Activated T-helper 1 cell treated with anti-CD3 and anti-CD28 coated beads, Interleukin-12 subunit alpha, Interleukin-12 subunit beta, Interleukin-2, Interleukin-4 antibody, amounts not matched to agents 30 ng/mL and 10 ng/mL and 1 ng/mL, durations not matched to agents 14 hours and 24 hours and 36 hours (primary cell): ENCODE measurements around the gene LRRK1. TPM values are rescaled to one million over a fixed set of nuclear protein-coding genes. Genes with fewer than 3 reads are reported as not detected.

Source experiments
- DNase-seq: peaks from one replicate; pipeline ENCODE4 v3.0.0; 2021; ENCODE audit warnings: low spot score
- H3K27ac Mint-ChIP-seq: one replicate; pipeline ENCODE4 v1.8.0; 2021; ENCODE audit warnings: mild to moderate bottlenecking, mixed read lengths
- H3K27me3 Mint-ChIP-seq: one replicate; pipeline ENCODE4 v1.8.0; 2022; ENCODE audit warnings: mild to moderate bottlenecking, moderate library complexity, mixed read lengths; ENCODE audit not compliant: insufficient read depth
- H3K36me3 Mint-ChIP-seq: one replicate; pipeline ENCODE4 v1.8.0; 2021; ENCODE audit warnings: low read depth, mixed read lengths
- H3K4me1 Mint-ChIP-seq: one replicate; pipeline ENCODE4 v1.8.0; 2021; ENCODE audit warnings: low read depth, mixed read lengths
- H3K4me3 Mint-ChIP-seq: one replicate; pipeline ENCODE4 v1.8.0; 2021; ENCODE audit warnings: mild to moderate bottlenecking, moderate library complexity, mixed read lengths
- H3K9me3 Mint-ChIP-seq: one replicate; pipeline ENCODE4 v1.8.0; 2021; ENCODE audit warnings: mixed read lengths
- intact Hi-C: fragments of 100-400 bp; cut with micrococcal nuclease; formaldehyde crosslinking; loops from one replicate; pipeline ENCODE4 v1.15.1; 2024
- total RNA-seq: library from RNA; stranded (reverse); gene quantifications from 2 replicates; pipeline ENCODE4 v1.2.3, GENCODE V29; 2022

Gene LRRK1
- total RNA-seq, 1 donor from 2014 or later: 1.9 TPM

DNA sequence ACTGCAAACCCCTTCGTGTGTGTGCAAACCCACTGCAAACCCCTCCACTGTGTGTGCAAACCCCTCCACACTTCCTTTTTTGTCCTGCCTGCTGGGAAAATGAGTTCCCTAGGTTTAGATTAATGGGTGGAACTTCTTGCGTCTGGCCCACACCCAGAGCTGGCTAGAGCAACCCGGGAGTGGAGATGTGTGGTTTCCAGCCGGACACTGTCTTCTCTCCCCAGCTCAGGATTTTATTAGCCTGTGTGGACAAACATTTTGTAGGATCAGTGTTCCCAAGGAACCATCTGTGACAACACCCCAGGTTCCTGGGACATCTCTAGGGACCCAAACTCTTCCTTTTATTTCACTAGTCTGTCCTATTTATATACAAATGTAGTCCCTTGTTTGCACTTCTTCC lies 9.6 kb upstream of the LRRK1 start:
- DNase-seq: no peak
- Mint-ChIP-seq H3K9me3 (no peaks in the 10 kb centered on the region), H3K4me3 (no peak overlapping the region), H3K36me3 (no peaks in the 10 kb centered on the region), H3K27me3 (peaks cover 17% of the 10 kb centered on the region), H3K4me1 (no peaks in the 10 kb centered on the region), H3K27ac (no peak overlapping the region)
- intact Hi-C loops: no loop called here

GRCh38 chr15:100909989-100910955 lies 8.9 kb upstream of the LRRK1 start:
- Mint-ChIP-seq H3K4me3 (no peak overlapping the region), H3K36me3 (no peaks in the 10 kb centered on the region), H3K27ac (no peak overlapping the region), H3K4me1 (no peaks in the 10 kb centered on the region), H3K9me3 (no peaks in the 10 kb centered on the region), H3K27me3 (peaks cover 17% of the 10 kb centered on the region)
- no peak for DNase-seq
- intact Hi-C loops: no loop called here

DNA sequence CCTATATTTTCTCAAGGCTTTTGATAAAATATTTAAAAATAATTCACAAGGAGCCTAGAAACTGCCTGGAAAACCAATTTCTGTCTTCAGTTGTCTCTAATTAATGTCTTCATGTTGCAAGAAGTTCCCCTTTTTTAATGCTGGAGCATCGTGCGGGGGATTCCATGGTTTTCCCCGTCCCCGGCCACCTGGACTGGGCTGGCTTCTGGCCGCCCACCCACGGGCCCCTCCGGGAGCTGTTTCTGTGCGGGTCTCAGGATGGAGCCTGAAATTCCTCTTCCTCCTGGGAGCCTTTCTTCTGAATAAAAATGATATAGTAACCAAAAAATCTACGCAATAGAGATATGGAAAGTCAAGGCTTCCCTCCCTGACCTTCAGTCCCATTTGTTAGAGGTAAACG lies 8.1 kb upstream of the LRRK1 start:
- H3K4me3 Mint-ChIP-seq: no peak overlapping the region
- no peak overlapping the region for H3K27ac Mint-ChIP-seq
- DNase-seq: no peak
- peaks cover 17% of the 10 kb centered on the region for H3K27me3 Mint-ChIP-seq
- no peaks in the 10 kb centered on the region for H3K9me3 Mint-ChIP-seq
- no peaks in the 10 kb centered on the region for H3K36me3 Mint-ChIP-seq
- no peaks in the 10 kb centered on the region for H3K4me1 Mint-ChIP-seq
- intact Hi-C loops: no loop called here

- Mint-ChIP-seq H3K4me1 (peaks cover 6% of the 10 kb centered on the region), H3K27me3 (peaks cover 39% of the 10 kb centered on the region), H3K36me3 (no peaks in the 10 kb centered on the region), H3K4me3 (no peak overlapping the region), H3K9me3 (no peaks in the 10 kb centered on the region), H3K27ac (no peak overlapping the region)
- intact Hi-C loops: no loop called here
- no peak for DNase-seq
Measured at GRCh38 chr15:100913961-100914360, 5.2 kb upstream of the LRRK1 start.

GRCh38 chr15:100914876-100915275 lies 4.3 kb upstream of the LRRK1 start:
- Mint-ChIP-seq H3K27ac (no peak overlapping the region), H3K27me3 (peaks cover 39% of the 10 kb centered on the region), H3K4me1 (peaks cover 6% of the 10 kb centered on the region), H3K36me3 (no peaks in the 10 kb centered on the region), H3K9me3 (no peaks in the 10 kb centered on the region), H3K4me3 (no peak overlapping the region)
- DNase-seq: no peak
- intact Hi-C loops: loop anchor here (5.0 kb wide), 2 partner anchors 288 to 362 kb away; partner anchors contain the start of gene SELENOS

DNA sequence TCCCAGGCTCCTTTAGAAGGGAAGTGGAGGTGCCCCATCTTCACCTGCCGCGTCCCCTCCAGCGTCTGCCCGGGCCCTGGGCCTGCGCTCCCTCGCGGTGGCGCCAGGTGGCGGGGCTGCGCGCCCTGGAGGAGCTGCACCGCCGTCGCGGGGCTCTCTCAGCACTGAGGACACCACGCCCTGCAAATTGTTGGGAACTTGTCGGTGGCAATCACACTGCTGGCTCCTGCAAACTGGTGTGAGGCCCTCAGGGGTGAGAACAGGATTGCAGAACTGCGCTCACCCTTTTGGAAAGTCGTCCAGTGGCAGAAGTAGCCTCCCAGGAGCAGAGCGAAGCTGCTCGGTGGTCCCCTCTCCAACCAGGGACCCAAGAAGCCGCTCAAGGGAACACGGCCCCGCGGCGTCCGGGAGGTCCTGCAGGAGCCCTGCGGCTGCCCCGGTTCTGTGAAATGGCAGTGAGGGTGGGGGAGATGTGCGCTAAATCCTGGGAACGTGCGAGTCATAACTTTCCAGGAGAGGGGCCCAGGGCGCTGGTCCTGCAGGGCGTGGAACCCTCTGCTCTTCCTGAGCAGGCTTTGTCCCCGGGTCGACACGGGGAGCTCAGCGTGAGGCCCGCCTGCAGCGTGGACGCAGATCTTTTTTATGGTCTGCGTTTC lies 995 bp upstream of the LRRK1 start:
- Mint-ChIP-seq H3K27ac (no peak overlapping the region), H3K9me3 (no peaks in the 10 kb centered on the region), H3K4me1 (peaks cover 17% of the 10 kb centered on the region), H3K27me3 (peaks cover 55% of the 10 kb centered on the region), H3K4me3 (peak overlapping the region; percentile 83), H3K36me3 (no peaks in the 10 kb centered on the region)
- intact Hi-C loops: loop anchor here (1.0 to 5.0 kb wide), 4 partner anchors 89 to 359 kb away; partner anchors contain the start of genes CHSY1 and SELENOS
- DNase-seq: peak; percentile 64

DNA sequence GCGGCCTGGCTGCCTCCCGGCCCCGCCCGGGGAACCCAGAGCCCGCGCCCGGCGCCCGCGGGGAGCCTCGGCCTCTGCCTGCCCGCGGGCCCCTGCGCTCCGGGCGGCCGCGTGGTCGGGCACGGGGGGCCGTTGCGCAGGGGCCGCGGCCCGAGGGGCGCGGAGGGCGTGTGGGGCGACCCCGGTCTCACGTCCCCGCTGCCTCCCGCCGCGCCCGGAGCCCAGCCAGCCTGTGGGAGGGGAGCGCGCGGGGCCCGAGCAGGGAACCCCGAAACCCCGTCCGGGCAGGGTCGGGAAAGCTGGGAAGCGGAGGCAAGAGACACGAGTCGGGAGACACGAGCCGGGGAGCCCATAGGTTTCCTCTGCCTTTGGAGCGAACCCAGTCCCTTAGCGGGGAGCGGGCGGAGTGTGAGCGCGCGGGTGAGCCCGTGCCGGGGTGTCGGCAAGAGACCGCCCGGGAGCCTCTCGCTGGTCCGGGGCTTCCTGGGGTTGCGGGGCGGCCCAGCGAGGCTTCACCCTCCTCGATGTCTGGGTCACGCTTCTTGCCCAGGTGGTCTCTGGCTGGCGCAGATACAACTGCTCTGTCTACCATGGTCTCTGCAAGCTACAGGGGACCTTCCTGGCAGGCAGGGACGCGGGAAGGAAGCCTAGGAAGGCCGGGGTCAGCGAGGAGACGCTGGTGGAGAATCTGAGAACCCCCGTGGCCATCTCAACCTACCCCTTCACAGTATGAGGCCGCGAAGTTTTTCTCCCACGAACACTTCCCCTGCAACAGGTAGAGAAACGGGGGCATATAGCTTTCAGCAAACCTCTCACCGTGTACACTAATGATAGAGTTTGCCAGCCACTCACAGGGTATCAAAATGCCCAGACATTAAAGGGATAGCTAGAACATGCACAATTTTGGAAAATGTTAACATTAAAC lies 586 bp downstream of the LRRK1 start:
- no peak overlapping the region for H3K27ac Mint-ChIP-seq
- no peaks in the 10 kb centered on the region for H3K9me3 Mint-ChIP-seq
- DNase-seq: no peak
- intact Hi-C loops: loop anchor here (2.0 to 5.0 kb wide), 3 partner anchors 292 to 358 kb away; partner anchors contain the start of genes CHSY1 and SELENOS
- H3K4me1 Mint-ChIP-seq: peaks cover 17% of the 10 kb centered on the region
- H3K27me3 Mint-ChIP-seq: peaks cover 59% of the 10 kb centered on the region
- peak overlapping the region; percentile 76 for H3K4me3 Mint-ChIP-seq
- H3K36me3 Mint-ChIP-seq: no peaks in the 10 kb centered on the region

GRCh38 chr15:100920516-100921135 lies 1.5 kb downstream of the LRRK1 start:
- Mint-ChIP-seq H3K27ac (no peak overlapping the region), H3K27me3 (peaks cover 59% of the 10 kb centered on the region), H3K36me3 (no peaks in the 10 kb centered on the region), H3K4me3 (peak overlapping the region; percentile 76), H3K9me3 (no peaks in the 10 kb centered on the region), H3K4me1 (peaks cover 17% of the 10 kb centered on the region)
- no peak for DNase-seq
- intact Hi-C loops: no loop called here

DNA sequence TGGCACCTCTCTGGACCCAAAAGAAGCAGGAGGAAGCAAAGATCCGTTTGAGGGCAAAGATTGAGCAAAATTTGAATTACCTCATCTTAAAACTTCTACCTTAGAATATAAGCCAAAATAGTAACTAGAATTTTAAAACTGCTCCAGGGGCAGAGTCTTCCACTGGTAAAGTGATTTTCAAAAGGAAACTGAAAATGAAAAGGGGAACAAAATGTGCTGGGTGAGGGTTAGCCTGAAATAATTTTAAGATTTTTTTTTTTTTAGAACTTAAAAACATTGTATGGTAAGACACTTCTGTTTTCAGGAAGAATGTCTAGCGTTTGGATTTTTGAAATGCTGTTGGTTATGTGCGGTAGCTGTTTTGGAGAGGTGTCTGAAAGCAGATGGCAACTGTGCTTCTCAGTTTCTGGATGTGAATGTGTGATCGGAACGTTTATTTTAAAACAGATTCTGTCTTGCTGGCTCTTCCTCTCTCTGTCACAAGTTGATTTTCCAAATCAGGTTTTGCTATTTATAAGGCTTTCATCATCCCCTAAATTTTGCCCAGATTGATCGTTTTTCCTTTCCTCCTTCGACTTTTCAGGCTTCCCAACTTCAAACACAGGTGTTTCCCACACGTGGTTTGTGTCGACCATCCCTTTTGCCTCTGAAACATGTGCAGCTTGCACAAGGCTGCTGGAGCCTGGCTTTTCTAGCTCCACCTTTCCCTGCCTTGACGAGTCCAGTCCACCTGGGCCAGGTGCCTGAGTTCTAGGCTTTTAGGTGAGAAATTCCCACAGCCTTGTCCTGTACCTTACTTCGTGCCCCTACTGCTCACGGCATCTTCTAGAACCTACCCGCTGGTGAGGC lies 3.3 kb downstream of the LRRK1 start:
- Mint-ChIP-seq H3K27ac (no peak overlapping the region), H3K9me3 (no peaks in the 10 kb centered on the region), H3K27me3 (peaks cover 46% of the 10 kb centered on the region), H3K4me3 (peak overlapping the region; percentile 23), H3K36me3 (no peaks in the 10 kb centered on the region), H3K4me1 (peaks cover 17% of the 10 kb centered on the region)
- intact Hi-C loops: no loop called here
- DNase-seq: no peak

DNA sequence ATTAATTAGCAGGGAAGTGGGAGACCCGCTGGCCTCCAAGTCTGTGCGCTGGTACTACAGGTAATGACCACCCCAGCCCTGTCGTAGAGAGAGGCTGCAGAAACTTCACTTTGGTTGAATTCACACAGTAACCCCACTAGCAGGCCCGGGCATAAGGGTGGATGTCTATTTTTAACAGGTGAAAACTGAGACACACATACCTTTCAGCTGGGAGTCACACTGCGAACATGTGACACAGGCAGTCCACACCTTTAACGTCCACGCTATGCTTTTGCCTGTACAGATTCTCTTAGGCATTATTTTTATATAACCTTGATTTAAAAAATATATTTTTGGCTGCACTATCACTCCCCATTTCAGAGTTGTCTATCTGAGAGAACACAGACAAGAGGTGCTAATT lies 3.9 kb downstream of the LRRK1 start:
- Mint-ChIP-seq H3K4me1 (peaks cover 17% of the 10 kb centered on the region), H3K9me3 (no peaks in the 10 kb centered on the region), H3K27ac (no peak overlapping the region), H3K27me3 (peaks cover 44% of the 10 kb centered on the region), H3K36me3 (no peaks in the 10 kb centered on the region), H3K4me3 (no peak overlapping the region)
- intact Hi-C loops: no loop called here
- no peak for DNase-seq

DNA sequence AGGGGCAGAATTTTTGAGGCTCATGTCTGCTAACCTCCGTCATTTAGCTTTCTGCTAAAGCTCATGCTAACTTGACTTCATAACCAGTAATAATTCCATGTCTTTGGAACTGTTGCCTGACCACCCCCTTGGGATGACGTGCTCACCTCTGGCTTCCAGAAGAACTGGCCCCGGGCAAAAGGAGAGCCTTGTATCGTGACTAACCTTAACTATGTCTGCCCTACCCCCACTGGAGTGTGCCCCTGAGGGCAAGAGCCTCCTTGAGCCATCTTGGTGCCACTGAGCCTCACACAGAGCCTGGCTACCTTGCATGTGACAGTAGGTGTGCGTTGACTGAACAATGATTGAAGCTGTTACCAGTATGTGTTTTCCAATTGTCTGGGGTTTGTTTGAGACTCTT lies 4.7 kb downstream of the LRRK1 start:
- DNase-seq: no peak
- no peak overlapping the region for H3K27ac Mint-ChIP-seq
- peaks cover 12% of the 10 kb centered on the region for H3K4me1 Mint-ChIP-seq
- H3K36me3 Mint-ChIP-seq: no peaks in the 10 kb centered on the region
- H3K4me3 Mint-ChIP-seq: no peak overlapping the region
- peaks cover 37% of the 10 kb centered on the region for H3K27me3 Mint-ChIP-seq
- intact Hi-C loops: no loop called here
- no peaks in the 10 kb centered on the region for H3K9me3 Mint-ChIP-seq
